Measurements from ENCODE around the gene RNF175.

Gene RNF175

DNA sequence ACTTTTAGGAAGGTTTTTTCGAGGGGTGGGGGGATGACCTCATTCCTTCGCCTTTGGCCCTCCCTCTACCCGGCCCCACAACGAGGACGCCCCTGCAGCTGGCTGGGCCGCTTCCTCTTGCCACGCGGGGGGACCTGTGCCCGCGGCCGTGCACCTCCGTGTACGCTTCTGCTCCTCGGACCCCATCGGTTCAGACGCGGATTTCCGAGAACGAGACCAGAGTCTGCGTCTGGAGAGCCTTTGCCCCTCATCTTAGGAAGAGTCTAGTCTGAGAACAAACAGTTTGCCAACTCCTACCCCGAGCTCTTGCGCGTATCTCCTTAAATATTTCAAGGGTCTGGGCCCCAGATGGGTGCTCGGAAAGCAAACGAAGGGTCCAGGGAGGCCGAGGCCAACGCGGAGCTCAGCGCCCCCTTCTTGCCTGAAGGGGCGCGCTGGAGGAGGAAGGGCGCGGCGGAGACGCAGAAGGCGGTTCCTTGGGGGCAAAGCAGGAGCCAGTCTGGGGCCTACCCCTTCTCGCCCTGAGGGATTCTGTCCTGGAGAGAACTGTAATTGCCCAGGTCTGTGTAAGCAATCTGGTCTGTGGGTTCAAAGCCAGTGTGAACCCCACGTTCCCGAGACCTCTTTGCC is 32.9 kb upstream of the RNF175 start:
- Histone ChIP-seq H3K4me2 (no peak overlapping the region), H3K9me3 (peaks cover 33% of the 10 kb centered on the region), H3K27me3 (peaks cover 57% of the 10 kb centered on the region), H3K36me3 (no peaks in the 10 kb centered on the region), H3K9ac (no peak overlapping the region), H4K20me1 (peaks cover 28% of the 10 kb centered on the region), H3K27ac (no peak overlapping the region), H3K4me1 (peaks cover 13% of the 10 kb centered on the region), H3K4me3 (no peak overlapping the region)
- no peak for TF ChIP-seq Cebpa-rat (IDR thresholded peaks at IDR 0.05)

DNA sequence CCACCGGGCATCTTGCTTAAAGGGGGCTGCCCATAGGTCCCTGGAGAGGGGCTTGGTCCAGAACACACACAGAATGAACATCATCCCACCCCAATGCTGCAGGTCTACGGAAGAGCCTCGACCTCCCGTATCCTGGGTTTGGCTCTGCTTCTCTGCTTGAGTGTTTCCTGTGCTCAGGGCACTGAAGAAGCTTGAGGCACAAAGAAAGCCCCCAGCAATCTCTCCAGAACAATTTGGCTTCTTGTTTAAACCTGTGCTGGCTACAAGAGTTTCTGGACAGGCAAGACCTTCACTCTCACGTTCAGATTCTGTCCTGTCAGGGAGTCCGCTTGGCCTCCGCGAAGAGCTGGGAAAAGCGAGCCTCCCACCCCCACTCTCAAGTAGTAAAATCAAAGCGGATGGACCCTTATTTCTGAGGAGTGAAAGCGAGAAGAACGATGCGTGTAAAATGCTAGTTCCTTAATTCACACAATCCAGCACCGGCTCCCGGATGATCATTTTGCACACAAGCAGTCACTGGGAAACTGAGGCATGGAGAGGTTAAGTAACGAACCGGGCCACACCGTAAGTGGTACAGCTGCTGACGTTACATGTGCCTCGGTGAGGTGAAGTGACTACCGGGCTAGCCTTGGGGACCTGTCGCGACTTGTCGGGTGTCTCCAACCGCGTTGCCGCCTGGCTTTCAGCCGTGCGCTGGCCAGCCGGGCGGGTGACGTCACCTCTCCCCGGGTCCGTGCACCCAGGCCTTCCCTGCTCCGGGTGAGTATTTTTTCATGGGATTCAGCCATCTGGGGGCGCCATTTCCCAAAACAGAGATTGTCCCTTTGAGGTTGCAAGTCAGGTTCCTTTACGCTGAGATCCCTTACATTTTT is 32.2 kb upstream of the RNF175 start:
- no peak overlapping the region for H3K4me3 ChIP-seq
- H3K36me3 ChIP-seq, result no peaks in the 10 kb centered on the region
- H3K4me1 ChIP-seq, result peaks cover 13% of the 10 kb centered on the region
- H4K20me1 ChIP-seq, result peaks cover 36% of the 10 kb centered on the region
- H3K27ac ChIP-seq, result no peak overlapping the region
- H3K9me3 ChIP-seq, result peaks cover 33% of the 10 kb centered on the region
- peaks cover 64% of the 10 kb centered on the region for H3K27me3 ChIP-seq
- no peak overlapping the region for H3K4me2 ChIP-seq
- H3K9ac ChIP-seq, result no peak overlapping the region
- no peak for TF ChIP-seq Cebpa-rat (IDR thresholded peaks at IDR 0.05)

DNA sequence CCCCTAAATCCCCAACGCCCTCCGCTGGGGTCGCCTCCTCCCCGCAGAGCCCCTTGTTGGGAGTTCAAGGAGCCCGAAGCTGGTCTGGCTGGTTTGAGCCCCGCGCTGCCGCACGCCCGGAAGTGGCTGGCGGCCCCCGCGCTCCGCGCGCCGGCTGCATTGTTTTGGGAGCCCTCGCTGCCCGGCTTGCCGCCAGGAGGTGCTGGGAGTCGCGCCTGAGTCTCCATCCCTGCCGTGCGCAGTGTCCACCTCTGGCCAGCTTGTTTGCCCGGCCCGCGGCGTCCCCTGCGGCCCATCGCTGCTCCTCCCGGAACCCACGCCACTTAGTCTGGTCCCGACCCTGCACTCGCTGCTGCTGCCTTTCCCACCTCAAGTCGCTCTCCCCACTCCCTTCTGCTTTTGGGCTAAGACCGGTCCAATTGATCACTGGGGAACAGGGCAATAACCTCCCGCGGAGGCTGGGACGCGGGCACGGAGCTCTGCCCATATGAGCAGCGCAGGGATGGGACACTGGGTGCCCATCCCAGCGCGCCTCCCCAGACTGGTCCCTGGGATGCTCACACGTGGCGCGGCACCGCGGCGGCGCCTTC is 31.2 kb upstream of the RNF175 start:
- Histone ChIP-seq H3K4me1 (peaks cover 13% of the 10 kb centered on the region), H3K27me3 (peaks cover 73% of the 10 kb centered on the region), H3K27ac (no peak overlapping the region), H3K9ac (no peak overlapping the region), H3K36me3 (no peaks in the 10 kb centered on the region), H4K20me1 (peaks cover 45% of the 10 kb centered on the region), H3K4me2 (peak overlapping the region; percentile 29), H3K4me3 (peak overlapping the region; percentile 46), H3K9me3 (peaks cover 33% of the 10 kb centered on the region)
- no peak for TF ChIP-seq Cebpa-rat (IDR thresholded peaks at IDR 0.05)

DNA sequence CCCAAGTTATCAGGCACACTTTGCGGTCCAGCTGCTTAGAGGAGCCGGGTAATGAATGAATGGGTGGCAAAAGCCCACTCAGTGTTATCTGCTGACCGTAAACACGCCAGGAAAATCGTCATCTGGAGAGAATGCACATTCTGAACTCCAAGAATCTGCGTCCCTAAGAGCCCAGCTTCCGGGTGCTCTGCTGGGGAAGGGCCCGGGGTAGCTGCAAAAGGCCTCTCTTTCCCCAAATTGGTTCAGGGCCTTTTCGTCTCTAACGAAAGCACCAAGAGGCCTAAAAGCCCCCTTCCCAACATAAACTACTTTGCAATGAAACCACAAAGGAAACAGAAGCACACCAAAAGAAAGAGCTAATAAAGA is 30.7 kb upstream of the RNF175 start:
- peaks cover 13% of the 10 kb centered on the region for H3K4me1 ChIP-seq
- H3K4me2 ChIP-seq, result no peak overlapping the region
- H3K9ac ChIP-seq, result no peak overlapping the region
- TF ChIP-seq Cebpa-rat (IDR thresholded peaks at IDR 0.05), result no peak
- H3K36me3 ChIP-seq, result no peaks in the 10 kb centered on the region
- H3K27me3 ChIP-seq, result peaks cover 76% of the 10 kb centered on the region
- H3K27ac ChIP-seq, result no peak overlapping the region
- no peak overlapping the region for H3K4me3 ChIP-seq
- peaks cover 45% of the 10 kb centered on the region for H4K20me1 ChIP-seq
- peaks cover 33% of the 10 kb centered on the region for H3K9me3 ChIP-seq

DNA sequence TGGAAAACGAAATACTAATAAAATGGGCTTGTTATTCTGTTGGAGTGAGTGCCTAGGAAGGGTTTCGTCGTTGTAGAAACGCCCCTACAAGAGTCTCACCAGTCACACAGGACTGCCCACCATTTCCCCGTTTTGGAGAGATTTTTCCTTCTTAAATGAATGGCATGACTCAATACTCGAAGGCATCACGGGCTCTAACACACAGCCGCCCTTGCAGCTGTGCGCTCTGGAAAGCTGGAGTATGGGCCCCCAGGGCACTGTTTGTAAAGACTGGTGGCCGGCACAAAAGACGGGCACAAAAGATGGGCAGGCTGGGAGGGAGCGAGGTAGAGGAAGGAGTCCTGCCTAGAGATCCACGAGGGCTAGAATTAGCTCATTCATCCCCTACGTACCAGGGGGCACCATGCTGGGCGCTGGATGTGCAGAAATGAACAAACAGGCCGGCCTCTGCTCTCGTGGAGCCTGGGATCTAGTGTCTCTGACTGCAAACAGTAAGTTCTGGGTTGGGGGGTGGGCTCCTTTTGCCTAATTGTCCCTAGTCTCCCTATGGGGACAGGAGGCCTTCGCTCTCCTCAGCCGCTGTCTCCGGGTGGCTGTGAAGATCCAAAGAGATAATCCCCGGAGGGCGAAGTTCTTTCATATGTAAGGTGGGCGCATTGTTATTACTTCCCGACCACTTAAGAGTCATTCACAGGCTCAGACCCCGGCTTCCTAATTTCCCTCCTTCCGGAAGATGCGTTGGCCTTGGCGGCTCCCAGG is 30.1 kb upstream of the RNF175 start:
- H3K27me3 ChIP-seq, result peaks cover 76% of the 10 kb centered on the region
- H4K20me1 ChIP-seq, result peaks cover 45% of the 10 kb centered on the region
- H3K9ac ChIP-seq, result no peak overlapping the region
- peaks cover 33% of the 10 kb centered on the region for H3K9me3 ChIP-seq
- no peak for TF ChIP-seq Cebpa-rat (IDR thresholded peaks at IDR 0.05)
- no peaks in the 10 kb centered on the region for H3K36me3 ChIP-seq
- no peak overlapping the region for H3K4me3 ChIP-seq
- H3K4me2 ChIP-seq, result no peak overlapping the region
- peaks cover 13% of the 10 kb centered on the region for H3K4me1 ChIP-seq
- no peak overlapping the region for H3K27ac ChIP-seq

DNA sequence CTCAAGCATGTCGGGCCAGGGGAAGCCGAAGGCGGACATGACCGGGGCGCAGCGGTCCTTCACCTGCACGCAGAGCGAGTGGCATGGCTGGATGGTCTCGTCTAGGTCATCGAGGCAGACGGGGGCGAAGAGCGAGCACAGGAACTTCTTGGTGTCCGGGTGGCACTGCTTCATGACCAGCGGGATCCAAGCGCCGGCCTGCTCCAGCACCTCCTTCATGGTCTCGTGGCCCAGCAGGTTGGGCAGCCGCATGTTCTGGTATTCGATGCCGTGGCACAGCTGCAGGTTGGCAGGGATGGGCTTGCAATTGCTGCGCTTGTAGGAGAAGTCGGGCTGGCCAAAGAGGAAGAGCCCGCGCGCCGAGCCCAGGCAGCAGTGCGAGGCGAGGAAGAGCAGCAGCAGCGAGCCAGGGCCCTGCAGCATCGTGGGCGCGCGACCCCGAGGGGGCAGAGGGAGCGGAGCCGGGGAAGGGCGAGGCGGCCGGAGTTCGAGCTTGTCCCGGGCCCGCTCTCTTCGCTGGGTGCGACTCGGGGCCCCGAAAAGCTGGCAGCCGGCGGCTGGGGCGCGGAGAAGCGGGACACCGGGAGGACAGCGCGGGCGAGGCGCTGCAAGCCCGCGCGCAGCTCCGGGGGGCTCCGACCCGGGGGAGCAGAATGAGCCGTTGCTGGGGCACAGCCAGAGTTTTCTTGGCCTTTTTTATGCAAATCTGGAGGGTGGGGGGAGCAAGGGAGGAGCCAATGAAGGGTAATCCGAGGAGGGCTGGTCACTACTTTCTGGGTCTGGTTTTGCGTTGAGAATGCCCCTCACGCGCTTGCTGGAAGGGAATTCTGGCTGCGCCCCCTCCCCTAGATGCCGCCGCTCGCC is 28.8 kb upstream of the RNF175 start, which contains the start of gene SFRP2:
SFRP2 (minus strand) TSS at position 671 of the 864 bp plus-strand sequence; CDS start at position 423, 248 bp downstream.
- TF ChIP-seq Cebpa-rat (IDR thresholded peaks at IDR 0.05), result no peak
- Histone ChIP-seq H3K27ac (no peak within 1 kb of the TSS), H3K27me3 (peaks cover 76% of the 10 kb centered on the region), H3K36me3 (no peaks in the 10 kb centered on the region), H4K20me1 (peaks cover 45% of the 10 kb centered on the region), H3K4me1 (peaks cover 13% of the 10 kb centered on the region), H3K9ac (no peak within 1 kb of the TSS), H3K4me2 (peak within 1 kb of the TSS; percentile 83), H3K9me3 (peaks cover 33% of the 10 kb centered on the region), H3K4me3 (peak within 1 kb of the TSS; percentile 59)

DNA sequence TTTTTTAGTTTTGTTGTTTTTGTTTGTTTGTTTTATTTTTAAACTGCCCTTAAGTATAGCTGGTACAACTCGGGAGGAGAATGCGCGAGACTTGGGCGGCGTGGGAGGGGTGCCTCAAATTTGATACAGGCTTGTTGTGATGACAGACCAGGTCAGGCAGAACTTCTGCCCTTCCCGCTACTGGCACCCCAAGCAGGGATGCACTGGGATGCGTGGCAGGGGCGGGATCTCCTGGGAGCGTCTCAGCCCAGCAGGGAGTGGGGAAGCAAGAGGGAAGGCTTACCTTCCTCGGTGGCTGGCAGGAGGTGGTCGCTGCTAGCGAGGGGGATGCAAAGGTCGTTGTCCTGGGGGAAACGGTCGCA is 28.2 kb upstream of the RNF175 start:
- Histone ChIP-seq H3K9me3 (peaks cover 33% of the 10 kb centered on the region), H3K27me3 (peaks cover 72% of the 10 kb centered on the region), H4K20me1 (peaks cover 45% of the 10 kb centered on the region), H3K27ac (no peak overlapping the region), H3K36me3 (no peaks in the 10 kb centered on the region), H3K4me1 (peaks cover 13% of the 10 kb centered on the region), H3K4me2 (peak overlapping the region; percentile 83), H3K9ac (no peak overlapping the region), H3K4me3 (peak overlapping the region; percentile 59; the same call in 1 of the 2 replicates)
- no peak for TF ChIP-seq Cebpa-rat (IDR thresholded peaks at IDR 0.05)

DNA sequence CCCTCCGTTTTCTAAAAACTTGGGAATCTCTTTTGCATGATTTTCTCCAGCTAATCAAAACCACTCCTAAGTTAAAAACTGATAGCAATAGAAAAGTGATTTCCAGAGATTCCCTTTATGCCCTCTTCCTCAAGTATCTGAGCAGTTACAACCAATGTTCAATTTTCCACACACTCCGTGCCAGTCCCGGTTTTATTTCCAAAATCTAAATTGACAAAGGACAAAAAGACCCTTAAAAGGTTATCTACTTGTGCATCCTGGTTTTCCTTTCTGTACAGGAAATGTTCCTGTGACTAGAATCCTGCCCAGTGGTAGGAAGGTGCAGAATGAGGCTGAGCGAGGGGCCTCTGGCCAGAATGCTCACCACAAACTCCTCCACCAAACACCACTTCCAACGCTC is 27.8 kb upstream of the RNF175 start:
- no peak overlapping the region for H3K9ac ChIP-seq

More for the DNA sequence above, 27.8 kb upstream of the RNF175 start:
- Histone ChIP-seq H3K27ac (no peak overlapping the region), H3K4me3 (no peak overlapping the region), H4K20me1 (peaks cover 45% of the 10 kb centered on the region), H3K9me3 (peaks cover 29% of the 10 kb centered on the region), H3K27me3 (peaks cover 68% of the 10 kb centered on the region), H3K4me1 (peaks cover 13% of the 10 kb centered on the region), H3K36me3 (no peaks in the 10 kb centered on the region), H3K4me2 (no peak overlapping the region)
- no peak for TF ChIP-seq Cebpa-rat (IDR thresholded peaks at IDR 0.05)
